CD14-positive monocyte (primary cell): ENCODE data around the gene LASP1NB.

Source experiments
- DNase-seq, 3 donors: peaks; one replicate each; pipeline ENCODE4 v3.0.0-alpha.2; 2011 to 2022
- H2AFZ ChIP-seq: 2 replicates; pipeline ENCODE4 v1.6.0; 2012; ENCODE audit warnings: mild to moderate bottlenecking, low read depth, low read length, inconsistent platforms; ENCODE audit not compliant: insufficient read depth, poor library complexity, severe bottlenecking
- H3K27ac ChIP-seq, 2 donors: 1 replicate in 1 of 2; 2 replicates in 1 of 2; pipeline ENCODE4 v1.5.1; 2012 to 2013; ENCODE audit warnings: low read length in 2 of 2, control low read depth in 1 of 2, inconsistent platforms in 1 of 2, low read depth in 1 of 2, mild to moderate bottlenecking in 1 of 2
- H3K27me3 ChIP-seq, 2 donors: one replicate each; pipeline versions ENCODE4 v1.6.0 to v1.6.1; 2011 to 2013; ENCODE audit warnings: low read length in 2 of 2; ENCODE audit not compliant: control insufficient read depth in 2 of 2, insufficient read depth in 2 of 2
- H3K36me3 ChIP-seq, 2 donors: replicated peaks in 1 of 2; 1 replicate in 1 of 2; 2 replicates in 1 of 2; pipeline versions ENCODE4 v1.5.1 to v1.6.1; 2012 to 2013; ENCODE audit warnings: low read length in 2 of 2, control low read depth in 1 of 2, inconsistent platforms in 1 of 2, mild to moderate bottlenecking in 1 of 2; ENCODE audit not compliant: insufficient read depth in 2 of 2, control insufficient read depth in 1 of 2
- H3K4me1 ChIP-seq, 2 donors: 1 replicate in 1 of 2; 2 replicates in 1 of 2; pipeline versions ENCODE4 v1.5.1 to v1.6.1; 2012 to 2013; ENCODE audit warnings: low read length in 2 of 2, control low read depth in 1 of 2, inconsistent platforms in 1 of 2, mild to moderate bottlenecking in 1 of 2, moderate library complexity in 1 of 2; ENCODE audit not compliant: insufficient read depth in 2 of 2, control insufficient read depth in 1 of 2
- H3K4me2 ChIP-seq: replicated peaks from 2 replicates; pipeline ENCODE3; 2012; ENCODE audit warnings: low read length, moderate library complexity, mild to moderate bottlenecking; ENCODE audit not compliant: poor library complexity, severe bottlenecking; ENCODE audit errors: extremely low read depth
- H3K4me3 ChIP-seq, 3 experiments: fragments of 200-600 bp in 1 of 3; sonication (generic) in 1 of 3; replicated peaks in 1 of 3; 1 replicate in 2 of 3; 2 replicates in 1 of 3; pipeline ENCODE4 v1.5.1; 2011 to 2013; ENCODE audit warnings: low read length in 3 of 3, mild to moderate bottlenecking in 3 of 3, control low read depth in 2 of 3, low read depth in 2 of 3, inconsistent platforms in 1 of 3, moderate library complexity in 1 of 3
- H3K79me2 ChIP-seq: 2 replicates; pipeline ENCODE4 v1.6.0; 2012; ENCODE audit warnings: mild to moderate bottlenecking, control low read depth, inconsistent platforms, low read length, moderate library complexity; ENCODE audit not compliant: insufficient read depth
- H3K9ac ChIP-seq: 2 replicates; pipeline ENCODE4 v1.6.0; 2017; ENCODE audit warnings: low read length, mild to moderate bottlenecking; ENCODE audit not compliant: insufficient read depth, poor library complexity, severe bottlenecking
- H3K9me3 ChIP-seq, 2 donors: replicated peaks in 1 of 2; 1 replicate in 1 of 2; 2 replicates in 1 of 2; pipeline versions ENCODE4 v1.5.1 to v1.6.1; 2012 to 2013; ENCODE audit warnings: low read length in 2 of 2, control low read depth in 1 of 2; ENCODE audit not compliant: control insufficient read depth in 1 of 2, insufficient read depth in 1 of 2
- H4K20me1 ChIP-seq: 2 replicates; pipeline ENCODE4 v1.6.0; 2012; ENCODE audit warnings: mild to moderate bottlenecking, low read length, control low read depth, moderate library complexity; ENCODE audit not compliant: insufficient read depth
- H3K27ac Mint-ChIP-seq, 7 donors: one replicate each; pipeline ENCODE4 v1.8.0; 2020; ENCODE audit warnings: mild to moderate bottlenecking in 7 of 7, mixed read lengths in 7 of 7, moderate library complexity in 6 of 7, inconsistent platforms in 2 of 7
- H3K27me3 Mint-ChIP-seq, 3 donors: one replicate each; pipeline ENCODE4 v1.8.0; 2021 to 2022; ENCODE audit warnings: low read depth in 3 of 3, mild to moderate bottlenecking in 3 of 3, mixed read lengths in 3 of 3, moderate library complexity in 3 of 3, inconsistent platforms in 1 of 3
- H3K36me3 Mint-ChIP-seq, 2 donors: one replicate each; pipeline ENCODE4 v1.8.0; 2020; ENCODE audit warnings: mixed read lengths in 2 of 2, inconsistent platforms in 1 of 2, mild to moderate bottlenecking in 1 of 2
- H3K4me1 Mint-ChIP-seq: one replicate; pipeline ENCODE4 v1.8.0; 2020; ENCODE audit warnings: mild to moderate bottlenecking, mixed read lengths
- H3K4me3 Mint-ChIP-seq, 2 donors: one replicate each; pipeline ENCODE4 v1.8.0; 2020; ENCODE audit warnings: mild to moderate bottlenecking in 2 of 2, mixed read lengths in 2 of 2, moderate library complexity in 1 of 2
- H3K9me3 Mint-ChIP-seq, 7 donors: one replicate each; pipeline ENCODE4 v1.8.0; 2020 to 2022; ENCODE audit warnings: mixed read lengths in 7 of 7, mild to moderate bottlenecking in 6 of 7, moderate library complexity in 6 of 7, inconsistent platforms in 2 of 7
- CTCF ChIP-seq: fragments of 200-600 bp; IDR thresholded peaks from one replicate; pipeline ENCODE4 v1.8.0; 2022; ENCODE audit warnings: antibody characterized with exemption, mild to moderate bottlenecking
- WGBS: methylation state at CpG from one replicate; pipeline ENCODE4 v1.1.5; 2013; ENCODE audit warnings: missing lambda C conversion rate; ENCODE audit not compliant: insufficient coverage; 5-methylcytosine and 5-hydroxymethylcytosine counted together
- intact Hi-C, 2 donors: fragments of 100-400 bp; cut with micrococcal nuclease; formaldehyde crosslinking; loops; one replicate each; pipeline versions ENCODE4 v1.15.0 to v1.15.1; 2023

The LASP1NB gene

DNA sequence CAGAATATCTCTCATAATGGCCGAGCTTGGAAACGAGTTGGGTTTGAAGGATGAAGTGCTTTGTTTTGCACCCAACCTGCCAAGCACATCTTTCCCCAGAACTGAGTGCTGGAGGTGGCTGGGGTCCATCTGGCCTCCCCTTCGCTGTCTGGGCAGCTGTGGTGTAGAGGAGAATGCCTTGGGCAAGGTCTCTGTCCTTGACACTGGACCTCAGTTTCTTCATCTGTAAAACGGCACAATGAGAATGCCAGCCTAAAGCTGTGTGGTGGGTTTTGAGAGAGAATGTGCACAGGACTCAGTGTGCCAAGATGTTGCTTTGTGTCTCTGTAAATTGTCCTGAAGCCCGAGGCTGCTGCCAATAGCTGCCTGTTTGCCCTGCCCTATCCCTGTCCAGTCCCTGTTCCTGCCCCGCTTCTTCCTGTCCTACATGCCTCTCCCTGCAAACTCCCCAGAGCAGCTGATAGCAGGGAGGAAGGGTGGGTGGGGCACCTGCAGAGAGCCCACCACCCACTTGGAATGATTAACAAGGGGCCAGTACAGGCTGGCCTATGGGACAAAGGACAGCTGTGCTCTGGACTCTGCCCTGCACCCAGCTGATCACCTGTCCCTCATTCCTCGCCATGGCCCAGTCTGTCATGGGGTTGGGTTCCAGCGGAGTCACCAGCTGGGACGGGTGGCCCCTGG, 40.2 kb upstream of the LASP1NB start:
- intact Hi-C loops, result no loop called here
- H3K4me1 Mint-ChIP-seq, result peaks cover 60% of the 10 kb centered on the region
- no peak for DNase-seq
- Histone ChIP-seq H3K27me3 (no peaks in the 10 kb centered on the region), H3K9me3 (no peaks in the 10 kb centered on the region), H3K4me1 (peaks cover 49 to 50% of the 10 kb centered on the region in 2 donors), H3K4me2 (no peak overlapping the region), H3K79me2 (peaks cover 100% of the 10 kb centered on the region), H3K9ac (peak overlapping the region; percentile 21), H2AFZ (no peak overlapping the region), H4K20me1 (peaks cover 100% of the 10 kb centered on the region), H3K4me3 (no peak overlapping the region), H3K36me3 (peaks cover 61 to 82% of the 10 kb centered on the region in 2 donors), H3K27ac (peak overlapping the region; percentile 72 to 74)
- H3K4me3 Mint-ChIP-seq, result no peak overlapping the region
- H3K27me3 Mint-ChIP-seq, result peaks cover 0 to 2% (median 2%) of the 10 kb centered on the region in 3 donors
- no peak for TF ChIP-seq CTCF
- H3K9me3 Mint-ChIP-seq, result no peaks in the 10 kb centered on the region
- WGBS, result 100% methylated on average over 3 of the region's 9 CpGs
- H3K36me3 Mint-ChIP-seq, result peaks cover 73 to 87% of the 10 kb centered on the region in 2 donors
- H3K27ac Mint-ChIP-seq, result peak overlapping the region in 6 of 7 donors; percentile 28 to 79 (median 74)

- Mint-ChIP-seq H3K36me3 (peaks cover 70 to 87% of the 10 kb centered on the region in 2 donors), H3K4me1 (peaks cover 52% of the 10 kb centered on the region), H3K9me3 (no peaks in the 10 kb centered on the region), H3K27ac (peak overlapping the region in 5 of 7 donors; percentile 31 to 79 (median 42)), H3K4me3 (no peak overlapping the region), H3K27me3 (peaks cover 0 to 2% (median 2%) of the 10 kb centered on the region in 3 donors)
- H3K79me2 ChIP-seq, result peaks cover 97% of the 10 kb centered on the region
- H3K4me3 ChIP-seq, result no peak overlapping the region
- no peak overlapping the region for H3K4me2 ChIP-seq
- no peaks in the 10 kb centered on the region for H3K9me3 ChIP-seq
- H3K27ac ChIP-seq, result peak overlapping the region in 1 of 2 donors; percentile 72
- WGBS, result 81% methylated on average over 8 of the region's 11 CpGs
- peaks cover 41 to 43% of the 10 kb centered on the region in 2 donors for H3K4me1 ChIP-seq
- H4K20me1 ChIP-seq, result peaks cover 100% of the 10 kb centered on the region
- H3K27me3 ChIP-seq, result no peaks in the 10 kb centered on the region
- H2AFZ ChIP-seq, result no peak overlapping the region
- peak overlapping the region; percentile 21 for H3K9ac ChIP-seq
- TF ChIP-seq CTCF, result no peak
- DNase-seq, result no peak
- intact Hi-C loops, result no loop called here
- peaks cover 65 to 82% of the 10 kb centered on the region in 2 donors for H3K36me3 ChIP-seq
These were observed 39.4 kb upstream of the LASP1NB start for GRCh38 chr17:38885728-38886642.
